Measurements from ENCODE around the gene EPHB1.

DNA sequence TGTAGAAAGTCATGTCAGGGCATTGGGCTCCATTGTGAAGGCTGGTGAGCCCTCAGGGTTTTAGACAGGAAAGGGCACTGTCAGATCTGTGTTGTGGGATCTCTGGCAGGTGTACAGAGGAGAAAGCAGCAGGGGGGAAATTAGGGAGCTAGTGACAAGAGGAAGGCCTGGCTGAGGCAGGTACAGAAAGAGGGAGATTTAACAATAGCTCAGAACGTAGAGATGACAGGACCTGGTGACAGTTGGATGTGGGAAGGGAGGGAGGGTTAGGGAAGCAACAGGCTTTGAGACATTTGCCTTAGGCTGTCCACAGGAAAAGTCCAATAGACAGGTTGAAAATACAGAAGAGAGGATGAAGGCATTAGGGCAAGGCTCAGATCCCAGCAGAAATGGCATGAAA is 288.1 kb downstream of the EPHB1 start:
- TF ChIP-seq EP300 (IDR thresholded peaks at IDR 0.05) (no peak), CTCF (IDR thresholded peaks at IDR 0.05) (no peak)
